Activated effector memory CD4-positive, alpha-beta T cell treated with Interleukin-2 at 50 U/mL for 16 hours (primary cell): ENCODE results near the gene SORBS1.

Source experiments
- DNase-seq: peaks from one replicate; pipeline ENCODE4 v3.0.0-alpha.2; 2020

Gene SORBS1

GRCh38 chr10:95561177-95561863 lies at the start of gene SORBS1:
SORBS1 (minus strand) TSS chr10:95561371; CDS start chr10:95441135, 120,236 bp downstream.
- DNase-seq, result peak; percentile 80

- no peak for DNase-seq
Measured at GRCh38 chr10:95610727-95611126, 49.6 kb upstream of the SORBS1 start.

GRCh38 chr10:95606922-95607321 lies 45.8 kb upstream of the SORBS1 start:
- DNase-seq, result no peak

GRCh38 chr10:95605163-95605562 lies 44.0 kb upstream of the SORBS1 start:
- no peak for DNase-seq

- no peak for DNase-seq
Measured at GRCh38 chr10:95604630-95605029, 43.5 kb upstream of the SORBS1 start.

GRCh38 chr10:95602382-95602781 lies 41.2 kb upstream of the SORBS1 start:
- DNase-seq, result no peak

GRCh38 chr10:95601116-95601719 lies 40.0 kb upstream of the SORBS1 start:
- no peak for DNase-seq

GRCh38 chr10:95600158-95600557 lies 39.0 kb upstream of the SORBS1 start:
- DNase-seq, result no peak

GRCh38 chr10:95597788-95598187 lies 36.6 kb upstream of the SORBS1 start:
- DNase-seq, result no peak

GRCh38 chr10:95588025-95588424 lies 26.9 kb upstream of the SORBS1 start:
- no peak for DNase-seq

- no peak for DNase-seq
Measured at GRCh38 chr10:95579835-95580535, 18.8 kb upstream of the SORBS1 start.

GRCh38 chr10:95579292-95579691 lies 18.1 kb upstream of the SORBS1 start:
- DNase-seq, result no peak

GRCh38 chr10:95578619-95579018 lies 17.4 kb upstream of the SORBS1 start:
- no peak for DNase-seq

- no peak for DNase-seq
Measured at GRCh38 chr10:95574649-95575365, 13.6 kb upstream of the SORBS1 start.

GRCh38 chr10:95573964-95574604 lies 12.9 kb upstream of the SORBS1 start:
- no peak for DNase-seq

GRCh38 chr10:95573527-95573926 lies 12.4 kb upstream of the SORBS1 start:
- DNase-seq, result no peak

- DNase-seq, result no peak
Measured at GRCh38 chr10:95572131-95572820, 11.1 kb upstream of the SORBS1 start.

- DNase-seq, result no peak
Measured at GRCh38 chr10:95571390-95571789, 10.2 kb upstream of the SORBS1 start.

GRCh38 chr10:95569368-95569767 lies 8.2 kb upstream of the SORBS1 start:
- no peak for DNase-seq

GRCh38 chr10:95567903-95568630 lies 6.9 kb upstream of the SORBS1 start:
- no peak for DNase-seq

GRCh38 chr10:95566136-95566535 lies 5.0 kb upstream of the SORBS1 start:
- DNase-seq, result no peak

- no peak for DNase-seq
Measured at GRCh38 chr10:95565336-95565735, 4.2 kb upstream of the SORBS1 start.
